HepG2 (cell line): Measurements from ENCODE around the gene FBF1. TPM values are rescaled to one million over a fixed set of nuclear protein-coding genes. Genes with fewer than 3 reads are reported as not detected.

ENCODE experiments used
- ATAC-seq: fragments of 200-7000 bp; cut with Tn5 transposase; 3 replicates; pipeline ENCODE4 v1.9.1; 2020; ENCODE audit warnings: mild to moderate bottlenecking, moderate library complexity
- BruUV-seq: library from RNA; stranded (reverse); fragments of 400-500 nt; replicated peaks from 2 replicates; lab custom pipeline; 2021; lab: Mats Ljungman, UMichigan
- CTCF ChIA-PET: fragments of 300-600 bp; formaldehyde crosslinking; extraction: SDS; loops from one replicate; lab custom pipeline; 2021; ENCODE audit warnings: low total read pairs, inconsistent platforms, low intra/inter-chr PET ratio; lab: Yijun Ruan, JAX
- POLR2A ChIA-PET: fragments of 350-600 bp; sonication (Branson Sonifier 250); formaldehyde crosslinking; loops from one replicate; lab custom pipeline; 2020; ENCODE audit warnings: antibody characterized with exemption, inconsistent platforms; lab: Yijun Ruan, JAX
- DNase-seq: peaks from one replicate; pipeline ENCODE4 v3.0.0-alpha.2; 2015; ENCODE audit warnings: low spot score
- FAIRE-seq: peaks from 3 replicates; lab custom pipeline; 2011; peaks lifted over from hg19 to GRCh38; lab: Jason Lieb, UNC
- H2AFZ ChIP-seq: one replicate; pipeline ENCODE4 v1.6.1; 2011; ENCODE audit warnings: low read length, inconsistent platforms
- H3K27ac ChIP-seq: fragments of 300-600 bp; 3 replicates; pipeline ENCODE4 v1.8.0; 2011; ENCODE audit warnings: mixed run types, mild to moderate bottlenecking, mixed read lengths, low read length, inconsistent platforms; ENCODE audit not compliant: insufficient read depth; ENCODE audit errors: extremely low read length
- H3K27me3 ChIP-seq, 2 experiments: fragments of 200-600 bp in 1 of 2; 2 replicates in 1 of 2; 3 replicates in 1 of 2; pipeline versions ENCODE4 v1.6.0 to v1.8.0; 2011; ENCODE audit warnings: low read length in 2 of 2, mild to moderate bottlenecking in 2 of 2, moderate library complexity in 2 of 2, inconsistent platforms in 1 of 2; ENCODE audit not compliant: insufficient read depth in 2 of 2, control insufficient read depth in 1 of 2
- H3K36me3 ChIP-seq, 2 experiments: fragments of 200-600 bp in 1 of 2; replicated peaks in 1 of 2; 2 replicates in 1 of 2; 3 replicates in 1 of 2; pipeline versions ENCODE4 v1.5.1 to v1.8.0; 2011; ENCODE audit warnings: low read length in 2 of 2, inconsistent platforms in 1 of 2; ENCODE audit not compliant: insufficient read depth in 2 of 2, control insufficient read depth in 1 of 2
- H3K4me1 ChIP-seq: 2 replicates; pipeline ENCODE4 v1.5.1; 2012; ENCODE audit warnings: low read length, inconsistent platforms; ENCODE audit not compliant: insufficient read depth
- H3K4me2 ChIP-seq: 2 replicates; pipeline ENCODE4 v1.6.0; 2011; ENCODE audit warnings: low read depth, low read length, inconsistent platforms
- H3K4me3 ChIP-seq, 3 experiments: fragments of 200-600 bp in 1 of 3; sonication (generic), shearing (Covaris generic) in 1 of 3; replicated peaks in 1 of 3; 2 replicates each; pipeline ENCODE4 v1.5.1; 2011 to 2016; ENCODE audit warnings: low read length in 3 of 3, inconsistent platforms in 2 of 3, low read depth in 2 of 3, mild to moderate bottlenecking in 2 of 3, control low read depth in 1 of 3, mixed read lengths in 1 of 3; ENCODE audit not compliant: insufficient read depth in 1 of 3
- H3K79me2 ChIP-seq: one replicate; pipeline ENCODE4 v1.6.1; 2011; ENCODE audit warnings: low read length, inconsistent platforms; ENCODE audit not compliant: insufficient read depth
- H3K9ac ChIP-seq: 2 replicates; pipeline ENCODE4 v1.6.0; 2011; ENCODE audit warnings: mild to moderate bottlenecking, low read depth, low read length, inconsistent platforms; ENCODE audit not compliant: insufficient read depth
- H3K9me3 ChIP-seq: 2 replicates; pipeline ENCODE4 v1.5.1; 2012; ENCODE audit warnings: mild to moderate bottlenecking, low read length
- H4K20me1 ChIP-seq: 2 replicates; pipeline ENCODE4 v1.6.0; 2011; ENCODE audit warnings: inconsistent platforms, mild to moderate bottlenecking, low read length, moderate library complexity; ENCODE audit not compliant: insufficient read depth
- FOXP4 ChIP-seq: sonication (generic); formaldehyde crosslinking; IDR thresholded peaks from 2 replicates; pipeline ENCODE4 v1.4.0; 2020; ENCODE audit warnings: missing genetic modification reagents
- IKZF1 ChIP-seq: fragments of 450-650 bp; IDR thresholded peaks from 2 replicates; pipeline ENCODE4 v1.7.1; 2016
- ISL2 ChIP-seq: sonication (generic); formaldehyde crosslinking; IDR thresholded peaks from 2 replicates; pipeline ENCODE4 v1.5.0; 2020; ENCODE audit warnings: missing genetic modification reagents
- POLR2A ChIP-seq, 2 experiments: IDR thresholded peaks; 2 replicates each; pipeline ENCODE4 v1.6.1; 2011; ENCODE audit warnings: low read depth in 2 of 2, low read length in 2 of 2, mild to moderate bottlenecking in 1 of 2, moderate library complexity in 1 of 2; ENCODE audit not compliant: insufficient read depth in 1 of 2
- SOX5 ChIP-seq: IDR thresholded peaks from 2 replicates; pipeline ENCODE4 v1.6.1; 2016; ENCODE audit warnings: borderline replicate concordance
- SOX6 ChIP-seq, 2 experiments: fragments of 450-650 bp in 1 of 2; sonication (generic) in 1 of 2; formaldehyde crosslinking in 1 of 2; IDR thresholded peaks; 2 replicates each; pipeline versions ENCODE4 v1.4.0 to v1.6.1; 2017 to 2020; ENCODE audit warnings: antibody characterized with exemption in 1 of 2, mild to moderate bottlenecking in 1 of 2, missing genetic modification reagents in 1 of 2
- ZBTB44 ChIP-seq: sonication (generic); formaldehyde crosslinking; IDR thresholded peaks from 2 replicates; pipeline ENCODE4 v1.4.0; 2020; ENCODE audit warnings: missing genetic modification reagents
- ZNF362 ChIP-seq: sonication (generic); formaldehyde crosslinking; IDR thresholded peaks from 2 replicates; pipeline ENCODE4 v1.4.0; 2020; ENCODE audit warnings: missing genetic modification reagents, mild to moderate bottlenecking, borderline replicate concordance
- ZNF792 ChIP-seq: IDR thresholded peaks from 2 replicates; pipeline ENCODE4 v1.6.1; 2016
- WGBS: methylation state at CpG from one replicate; pipeline ENCODE4 v1.1.6; 2017; ENCODE audit warnings: low lambda C conversion rate; 5-methylcytosine and 5-hydroxymethylcytosine counted together
- in situ Hi-C: cut with HindIII; loops from 2 replicates; pipeline ENCODE4 v1.10.0; 2017; ENCODE audit warnings: low pct_unique_long_range_greater_than_20kb; ENCODE audit not compliant: extremely low pct_ligation_motif_present
- intact Hi-C: fragments of 100-400 bp; cut with micrococcal nuclease; formaldehyde crosslinking; loops from one replicate; pipeline ENCODE4 v1.10.0; 2022; ENCODE audit not compliant: unreplicated experiment
- polyA plus RNA-seq, 8 experiments: library from polyadenylated mRNA; depleted of rRNA in 3 of 8; stranded (reverse) in 7 of 8; unstranded in 1 of 8; fragments of >200 nt; fragmentation: Illumina TruSeq in 4 of 8; extraction: Trizol in 4 of 8; gene quantifications; 2 replicates each; pipeline versions ENCODE4 v1.2.1 to v1.2.3, GENCODE V29; 2011 to 2016; ENCODE audit warnings: low read depth in 4 of 8, missing spikeins in 1 of 8, mixed read lengths in 1 of 8; ENCODE audit not compliant: insufficient read depth in 1 of 8
- total RNA-seq, 5 experiments: library from RNA; depleted of rRNA; stranded (reverse); fragments of >200 nt; fragmentation: Illumina TruSeq; extraction: Trizol; gene quantifications; 2 replicates each; pipeline ENCODE4 v1.2.3, GENCODE V29; 2016; ENCODE audit warnings: low read depth in 1 of 5

Gene FBF1
- total and polyA plus RNA-seq, 2 of the 13 experiments (the other 11 are each of a cell fraction or from before 2014, with no cell fraction given): 2.4 to 8.1 TPM

GRCh38 chr17:75959051-75959838 is 18.4 kb upstream of the FBF1 start (continued):
- TF ChIP-seq FOXP4: peak; percentile 44; the same call in 1 of the 2 replicates
- TF ChIP-seq ZNF792 (CRISPR knock-in tag): 0 out of 2 replicates have a peak, but pooled peaks have one; percentile 33
- peak; percentile 36; the same call in 1 of the 2 replicates for TF ChIP-seq ZNF362 (CRISPR knock-in tag)
- peak; percentile 43; the same call in 1 of the 2 replicates for TF ChIP-seq ISL2
- peak; percentile 11; the same call in 1 of the 2 replicates for TF ChIP-seq SOX5
- TF ChIP-seq SOX6 (IDR thresholded peaks at IDR 0.05): no peak
- TF ChIP-seq SOX6 (CRISPR knock-in tag; IDR thresholded peaks at IDR 0.05): peak; percentile 35; the same call in 1 of the 2 replicates
- TF ChIP-seq, all 625 proteins: peak for 39

- Histone ChIP-seq H3K36me3 (peaks cover 61 to 88% of the 10 kb centered on the region in 2 experiments), H3K4me3 (no peak overlapping the region), H3K4me1 (no peaks in the 10 kb centered on the region), H3K27me3 (no peaks in the 10 kb centered on the region), H3K27ac (no peak overlapping the region), H2AFZ (no peak overlapping the region), H3K9me3 (no peaks in the 10 kb centered on the region), H3K9ac (no peak overlapping the region), H3K79me2 (no peaks in the 10 kb centered on the region), H4K20me1 (peaks cover 5% of the 10 kb centered on the region), H3K4me2 (no peak overlapping the region)
- DNase-seq (no peak), FAIRE-seq (no peak), ATAC-seq (no peak)
- intact Hi-C loops (no loop called here), in situ Hi-C loops (no loop called here)
- ChIA-PET POLR2A (interaction anchor here (1.3 to 1.4 kb wide), 2 partner anchors 10 to 12 kb away, joined by 3 to 5 read pairs; partner anchors contain the start of gene FBF1), CTCF (no interaction called here)
- TF ChIP-seq IKZF1 (no peak), POLR2A (IDR thresholded peaks at IDR 0.05; ENCODE audit: insufficient read depth in 1 of 2, low read depth in 2 of 2, low read length in 2 of 2) (0 out of 4 replicates have a peak, but pooled peaks of 1 of the 2 experiments have one; percentile 18), ZBTB44 (CRISPR knock-in tag) (no peak)
- WGBS: 99% methylated on average over 8 of the region's 8 CpGs
- BruUV-seq: no TSS peak
These were observed 10.2 kb upstream of the FBF1 start for GRCh38 chr17:75950855-75951554.
